ENCODE data around the gene SLC24A3. TPM values are rescaled to one million over a fixed set of nuclear protein-coding genes. Genes with fewer than 3 reads are reported as not detected.

The SLC24A3 gene
- total RNA-seq, 1 experiment from 2014 or later, result not detected

- Histone ChIP-seq H3K4me3 (ENCODE audit: low read depth in 2 of 2, low read length in 2 of 2) (no peak overlapping the region), H3K36me3 (ENCODE audit: control insufficient read depth, insufficient read depth, low read length) (no peaks in the 10 kb centered on the region), H3K9me3 (ENCODE audit: control insufficient read depth, insufficient read depth, low read depth, low read length) (no peaks in the 10 kb centered on the region), H3K27ac (ENCODE audit: low read length) (no peak overlapping the region), H3K27me3 (ENCODE audit: control insufficient read depth, insufficient read depth, low read length) (no peaks in the 10 kb centered on the region), H3K4me1 (ENCODE audit: control insufficient read depth, insufficient read depth, low read length) (no peaks in the 10 kb centered on the region)
- DNase-seq (ENCODE audit: low read depth, low spot score) (no peak), ATAC-seq (no peak)
- no peak for TF ChIP-seq CTCF (IDR thresholded peaks at IDR 0.05)
- TF ChIP-seq REST (IDR thresholded peaks at IDR 0.05; ENCODE audit: insufficient read depth in 1 of 2, low read depth in 2 of 2, low read length in 1 of 2), result no peak
- TF ChIP-seq TCF7L2 (IDR thresholded peaks at IDR 0.05; ENCODE audit: low read depth, low read length), result no peak
- TF ChIP-seq SIN3A (IDR thresholded peaks at IDR 0.05; ENCODE audit: borderline replicate concordance, insufficient read depth, low read depth, low read length), result no peak
- no peak for TF ChIP-seq POLR2AphosphoS5 (IDR thresholded peaks at IDR 0.05; ENCODE audit: low read depth, low read length)
- BruUV-seq (replicated peaks), result no TSS peak
- POLR2A ChIA-PET, result no interaction called here
- CTCF ChIA-PET, result no interaction called here
- in situ Hi-C loops (cut with HindIII; ENCODE audit: low pct_unique_long_range_greater_than_20kb, low sequenced_read_pairs) (no loop called here), intact Hi-C loops (cut with micrococcal nuclease; ENCODE audit: unreplicated experiment) (no loop called here)
Observed at GRCh38 chr20:19301142-19301541, 88.7 kb downstream of the SLC24A3 start.

- ATAC-seq (no peak), DNase-seq (ENCODE audit: low read depth, low spot score) (no peak)
- BruUV-seq (replicated peaks), result no TSS peak
- CTCF ChIA-PET, result no interaction called here
- H3K9me3 ChIP-seq (ENCODE audit: control insufficient read depth, insufficient read depth, low read depth, low read length), result no peaks in the 10 kb centered on the region
- H3K4me1 ChIP-seq (ENCODE audit: control insufficient read depth, insufficient read depth, low read length), result no peaks in the 10 kb centered on the region
- H3K27ac ChIP-seq (ENCODE audit: low read length), result no peak overlapping the region
- intact Hi-C loops (cut with micrococcal nuclease; ENCODE audit: unreplicated experiment) (no loop called here), in situ Hi-C loops (cut with HindIII; ENCODE audit: low pct_unique_long_range_greater_than_20kb, low sequenced_read_pairs) (no loop called here)
- H3K27me3 ChIP-seq (ENCODE audit: control insufficient read depth, insufficient read depth, low read length), result no peaks in the 10 kb centered on the region
- H3K36me3 ChIP-seq (ENCODE audit: control insufficient read depth, insufficient read depth, low read length), result no peaks in the 10 kb centered on the region
- H3K4me3 ChIP-seq (ENCODE audit: low read depth in 2 of 2, low read length in 2 of 2), result no peak overlapping the region
- no peak for TF ChIP-seq CTCF (IDR thresholded peaks at IDR 0.05)
- TF ChIP-seq SIN3A (IDR thresholded peaks at IDR 0.05; ENCODE audit: borderline replicate concordance, insufficient read depth, low read depth, low read length), result no peak
- no peak for TF ChIP-seq TCF7L2 (IDR thresholded peaks at IDR 0.05; ENCODE audit: low read depth, low read length)
- TF ChIP-seq POLR2AphosphoS5 (IDR thresholded peaks at IDR 0.05; ENCODE audit: low read depth, low read length), result no peak
- TF ChIP-seq REST (IDR thresholded peaks at IDR 0.05; ENCODE audit: insufficient read depth in 1 of 2, low read depth in 2 of 2, low read length in 1 of 2), result no peak
- POLR2A ChIA-PET, result no interaction called here
Observed at GRCh38 chr20:19301843-19302242, 89.4 kb downstream of the SLC24A3 start.

All from Panc1 (cell line).